ENCODE results near the gene VSIG1. TPM values are rescaled to one million over a fixed set of nuclear protein-coding genes. Genes with fewer than 3 reads are reported as not detected.

Gene VSIG1
- polyA plus RNA-seq, 1 of the 3 experiments (the other 2 are of a cell fraction) = not detected

DNA sequence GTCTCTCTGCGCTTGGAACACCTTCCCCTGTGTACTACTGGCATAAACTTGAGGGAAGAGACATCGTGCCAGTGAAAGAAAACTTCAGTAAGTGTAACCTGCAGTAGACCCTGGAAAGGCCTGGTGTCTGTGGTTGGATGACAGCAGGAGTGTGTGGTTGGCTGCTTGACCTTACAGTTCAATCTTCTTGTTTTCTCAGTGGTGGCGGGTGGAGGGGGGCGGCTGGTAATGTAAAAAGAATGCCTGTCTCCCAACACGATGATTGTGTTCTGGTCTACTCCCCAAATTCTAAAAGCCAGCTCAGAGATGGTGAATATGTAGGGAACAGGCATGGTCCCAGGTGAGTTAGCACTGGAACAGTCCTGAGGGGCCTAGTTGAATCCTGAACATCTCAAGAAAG lies 27.9 kb downstream of the VSIG1 start:
- POLR2A ChIA-PET = no interaction called here
- peaks cover 16% of the 10 kb centered on the region; the same call in 1 of the 2 replicates for H3K27me3 ChIP-seq (ENCODE audit: insufficient read depth)
- no peak overlapping the region for H3K27ac ChIP-seq (ENCODE audit: low read depth in 2 of 2, low read length in 1 of 2)

DNA sequence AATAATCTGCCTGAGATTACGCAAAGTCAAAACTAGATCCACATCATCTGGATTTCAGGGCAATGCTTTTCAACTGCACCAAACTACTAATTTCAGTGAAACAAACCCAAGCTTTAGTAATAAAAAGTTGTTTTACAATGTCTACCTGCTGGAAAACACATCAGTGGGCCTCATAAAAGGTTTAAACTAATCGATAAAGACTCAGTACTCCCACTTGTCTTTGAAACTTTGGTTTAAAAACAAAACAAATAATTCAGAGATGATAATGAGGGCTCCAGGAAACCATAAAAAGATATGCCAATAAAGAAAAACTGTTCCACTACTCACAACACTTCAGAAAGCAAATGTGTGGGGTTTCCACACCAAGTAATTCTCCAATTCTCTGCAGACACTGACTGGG lies 36.2 kb downstream of the VSIG1 start:
- Histone ChIP-seq H3F3A (replicated peaks; ENCODE audit: insufficient read depth) (no peaks in the 10 kb centered on the region), H2AFZ (ENCODE audit: low read depth) (no peak overlapping the region), H3K4me1 (ENCODE audit: control insufficient read depth in 1 of 2, insufficient read depth in 2 of 2, low read depth in 1 of 2, low read length in 1 of 2) (no peaks in the 10 kb centered on the region), H4K20me1 (ENCODE audit: insufficient read depth) (no peaks in the 10 kb centered on the region), H3K4me2 (no peak overlapping the region), H3K9me2 (no peaks in the 10 kb centered on the region), H3K27me3 (ENCODE audit: insufficient read depth) (no peaks in the 10 kb centered on the region; the same call in 1 of the 2 replicates), H3K4me3 (ENCODE audit: low read depth in 2 of 2, low read length in 1 of 2) (no peak overlapping the region), H3K9me3 (no peaks in the 10 kb centered on the region), H3K27ac (ENCODE audit: low read depth in 2 of 2, low read length in 1 of 2) (no peak overlapping the region), H3K79me2 (ENCODE audit: insufficient read depth) (no peaks in the 10 kb centered on the region), H3K9ac (no peak overlapping the region), H3K36me3 (replicated peaks in 1 of 2; ENCODE audit: control insufficient read depth in 1 of 2, insufficient read depth in 2 of 2, low read length in 1 of 2) (peaks cover 0 to 17% of the 10 kb centered on the region in 2 experiments)
- TF ChIP-seq, protein P1, sequence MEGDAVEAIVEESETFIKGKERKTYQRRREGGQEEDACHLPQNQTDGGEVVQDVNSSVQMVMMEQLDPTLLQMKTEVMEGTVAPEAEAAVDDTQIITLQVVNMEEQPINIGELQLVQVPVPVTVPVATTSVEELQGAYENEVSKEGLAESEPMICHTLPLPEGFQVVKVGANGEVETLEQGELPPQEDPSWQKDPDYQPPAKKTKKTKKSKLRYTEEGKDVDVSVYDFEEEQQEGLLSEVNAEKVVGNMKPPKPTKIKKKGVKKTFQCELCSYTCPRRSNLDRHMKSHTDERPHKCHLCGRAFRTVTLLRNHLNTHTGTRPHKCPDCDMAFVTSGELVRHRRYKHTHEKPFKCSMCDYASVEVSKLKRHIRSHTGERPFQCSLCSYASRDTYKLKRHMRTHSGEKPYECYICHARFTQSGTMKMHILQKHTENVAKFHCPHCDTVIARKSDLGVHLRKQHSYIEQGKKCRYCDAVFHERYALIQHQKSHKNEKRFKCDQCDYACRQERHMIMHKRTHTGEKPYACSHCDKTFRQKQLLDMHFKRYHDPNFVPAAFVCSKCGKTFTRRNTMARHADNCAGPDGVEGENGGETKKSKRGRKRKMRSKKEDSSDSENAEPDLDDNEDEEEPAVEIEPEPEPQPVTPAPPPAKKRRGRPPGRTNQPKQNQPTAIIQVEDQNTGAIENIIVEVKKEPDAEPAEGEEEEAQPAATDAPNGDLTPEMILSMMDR (IDR thresholded peaks at IDR 0.05) = no peak
- TF ChIP-seq, protein P2, sequence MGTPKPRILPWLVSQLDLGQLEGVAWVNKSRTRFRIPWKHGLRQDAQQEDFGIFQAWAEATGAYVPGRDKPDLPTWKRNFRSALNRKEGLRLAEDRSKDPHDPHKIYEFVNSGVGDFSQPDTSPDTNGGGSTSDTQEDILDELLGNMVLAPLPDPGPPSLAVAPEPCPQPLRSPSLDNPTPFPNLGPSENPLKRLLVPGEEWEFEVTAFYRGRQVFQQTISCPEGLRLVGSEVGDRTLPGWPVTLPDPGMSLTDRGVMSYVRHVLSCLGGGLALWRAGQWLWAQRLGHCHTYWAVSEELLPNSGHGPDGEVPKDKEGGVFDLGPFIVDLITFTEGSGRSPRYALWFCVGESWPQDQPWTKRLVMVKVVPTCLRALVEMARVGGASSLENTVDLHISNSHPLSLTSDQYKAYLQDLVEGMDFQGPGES (IDR thresholded peaks at IDR 0.05; ENCODE audit: low read depth, low read length) = no peak
- TF ChIP-seq TEAD4 (IDR thresholded peaks at IDR 0.05; ENCODE audit: borderline replicate concordance, insufficient read depth) (no peak), FOXJ3 (CRISPR knock-in tag; IDR thresholded peaks at IDR 0.05) (no peak), RXRA (IDR thresholded peaks at IDR 0.05; ENCODE audit: borderline replicate concordance, low read depth) (no peak), JUND (IDR thresholded peaks at IDR 0.05) (no peak), RAD21 (IDR thresholded peaks at IDR 0.05; ENCODE audit: low read length) (no peak), YY1 (IDR thresholded peaks at IDR 0.05; ENCODE audit: low read depth) (no peak), RCOR1 (IDR thresholded peaks at IDR 0.05; ENCODE audit: low read length) (no peak), GABPA (IDR thresholded peaks at IDR 0.05; ENCODE audit: low read depth) (no peak), EZH2phosphoT487 (IDR thresholded peaks at IDR 0.05; ENCODE audit: borderline replicate concordance, low read depth) (no peak), FOXM1 (IDR thresholded peaks at IDR 0.05; ENCODE audit: low read depth) (no peak)
- TF ChIP-seq, protein P3, sequence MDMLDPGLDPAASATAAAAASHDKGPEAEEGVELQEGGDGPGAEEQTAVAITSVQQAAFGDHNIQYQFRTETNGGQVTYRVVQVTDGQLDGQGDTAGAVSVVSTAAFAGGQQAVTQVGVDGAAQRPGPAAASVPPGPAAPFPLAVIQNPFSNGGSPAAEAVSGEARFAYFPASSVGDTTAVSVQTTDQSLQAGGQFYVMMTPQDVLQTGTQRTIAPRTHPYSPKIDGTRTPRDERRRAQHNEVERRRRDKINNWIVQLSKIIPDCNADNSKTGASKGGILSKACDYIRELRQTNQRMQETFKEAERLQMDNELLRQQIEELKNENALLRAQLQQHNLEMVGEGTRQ (IDR thresholded peaks at IDR 0.05; ENCODE audit: borderline replicate concordance, low read depth, low read length) = no peak
- CTCF ChIA-PET = interaction anchor here (1.3 kb wide), 1 partner anchor 143 kb away, joined by 3 read pairs; no protein-coding TSS in a partner anchor
- POLR2A ChIA-PET = no interaction called here
- no peak for DNase-seq
- 47% methylated on average over 2 of the region's 2 CpGs for WGBS (ENCODE audit: low lambda C conversion rate)

More for the DNA sequence above, 27.9 kb downstream of the VSIG1 start:
- Histone ChIP-seq H3K4me2 (no peak overlapping the region), H3K79me2 (ENCODE audit: insufficient read depth) (no peaks in the 10 kb centered on the region), H3K9me3 (no peaks in the 10 kb centered on the region), H3K36me3 (replicated peaks in 1 of 2; ENCODE audit: control insufficient read depth in 1 of 2, insufficient read depth in 2 of 2, low read length in 1 of 2) (no peaks in the 10 kb centered on the region), H3K4me1 (ENCODE audit: control insufficient read depth in 1 of 2, insufficient read depth in 2 of 2, low read depth in 1 of 2, low read length in 1 of 2) (peaks cover 0 to 3% of the 10 kb centered on the region in 2 experiments; a peak in 1 of 4 replicates), H2AFZ (ENCODE audit: low read depth) (no peak overlapping the region), H4K20me1 (ENCODE audit: insufficient read depth) (no peaks in the 10 kb centered on the region), H3F3A (replicated peaks; ENCODE audit: insufficient read depth) (no peaks in the 10 kb centered on the region), H3K4me3 (ENCODE audit: low read depth in 2 of 2, low read length in 1 of 2) (no peak overlapping the region), H3K9me2 (no peaks in the 10 kb centered on the region), H3K9ac (no peak overlapping the region)
- no peak for DNase-seq
- WGBS (ENCODE audit: low lambda C conversion rate) = 67% methylated on average over 5 of the region's 5 CpGs
- CTCF ChIA-PET = no interaction called here
- TF ChIP-seq POLR2AphosphoS5 (IDR thresholded peaks at IDR 0.05; ENCODE audit: low read depth, low read length) (no peak), MEF2A (IDR thresholded peaks at IDR 0.05; ENCODE audit: borderline replicate concordance, low read depth) (no peak)

Data from SK-N-SH (cell line).